GM06990 (cell line): ENCODE results near the gene NINL.
"Not testable (repeated sequence)": the region's sequence is repeated elsewhere in the genome, so short reads cannot be mapped to it uniquely, and the experiment has no call there.

Experiments used
- DNase-seq: peaks from one replicate; pipeline ENCODE4 v3.0.0-alpha.2; 2011; ENCODE audit not compliant: insufficient read length; ENCODE audit errors: extremely low read depth
- H3K27me3 ChIP-seq: replicated peaks from 2 replicates; pipeline ENCODE4 v1.6.0; 2011; ENCODE audit warnings: low read length; ENCODE audit not compliant: control insufficient read depth, insufficient read depth
- H3K36me3 ChIP-seq: 2 replicates; pipeline ENCODE4 v1.5.1; 2011; ENCODE audit warnings: low read length; ENCODE audit not compliant: control insufficient read depth, insufficient read depth
- H3K4me3 ChIP-seq: replicated peaks from 2 replicates; pipeline ENCODE4 v1.5.1; 2011; ENCODE audit warnings: low read depth, mild to moderate bottlenecking, control low read depth, low read length
- TF ChIP-seq, protein P1 (sequence below): IDR thresholded peaks from 2 replicates; pipeline ENCODE4 v1.5.1; 2011; ENCODE audit warnings: low read length, control low read depth, mild to moderate bottlenecking, inconsistent platforms; ENCODE audit not compliant: insufficient read depth, poor library complexity, severe bottlenecking

NINL gene

DNA sequence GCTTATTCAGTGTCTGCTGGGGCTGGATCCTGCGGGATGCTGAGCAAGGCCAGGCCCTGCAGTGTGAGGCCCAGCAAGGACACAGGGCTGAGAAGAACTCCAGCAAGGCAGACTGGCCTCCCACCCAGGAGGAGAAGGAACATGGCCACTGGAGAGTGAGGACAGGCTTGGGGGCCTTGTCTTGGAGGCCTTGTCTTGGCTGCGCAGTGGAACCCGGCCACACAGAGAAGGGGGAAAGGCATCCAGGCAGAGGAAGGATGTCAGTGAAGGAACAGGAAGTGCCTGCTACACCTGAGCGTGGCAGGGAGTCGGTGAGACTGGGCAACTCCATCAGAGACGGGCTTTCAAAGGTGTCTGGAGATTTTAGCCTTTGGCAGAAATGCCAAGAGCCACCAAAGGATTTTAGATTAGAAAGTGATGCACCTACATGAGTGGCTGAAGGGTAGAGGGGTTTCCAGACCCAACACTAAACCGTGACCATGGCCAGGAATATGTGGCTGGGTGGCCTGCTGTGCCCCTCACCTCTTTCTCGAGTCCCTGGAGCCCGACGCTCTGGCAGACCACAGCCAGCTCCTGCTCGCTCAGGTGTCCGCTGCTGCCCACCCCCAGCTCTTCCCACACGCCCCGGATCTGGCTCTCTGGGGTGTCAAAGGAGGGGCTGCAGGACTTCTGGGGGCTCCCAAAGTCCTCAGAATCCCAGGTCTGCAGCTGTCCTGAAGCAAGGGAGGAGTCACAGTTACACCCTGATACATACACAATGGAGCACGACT, 80.8 kb downstream of the NINL start:
- Histone ChIP-seq H3K27me3 (no peaks in the 10 kb centered on the region), H3K36me3 (no peaks in the 10 kb centered on the region), H3K4me3 (no peak overlapping the region)
- DNase-seq: no peak
- TF ChIP-seq, protein P1, sequence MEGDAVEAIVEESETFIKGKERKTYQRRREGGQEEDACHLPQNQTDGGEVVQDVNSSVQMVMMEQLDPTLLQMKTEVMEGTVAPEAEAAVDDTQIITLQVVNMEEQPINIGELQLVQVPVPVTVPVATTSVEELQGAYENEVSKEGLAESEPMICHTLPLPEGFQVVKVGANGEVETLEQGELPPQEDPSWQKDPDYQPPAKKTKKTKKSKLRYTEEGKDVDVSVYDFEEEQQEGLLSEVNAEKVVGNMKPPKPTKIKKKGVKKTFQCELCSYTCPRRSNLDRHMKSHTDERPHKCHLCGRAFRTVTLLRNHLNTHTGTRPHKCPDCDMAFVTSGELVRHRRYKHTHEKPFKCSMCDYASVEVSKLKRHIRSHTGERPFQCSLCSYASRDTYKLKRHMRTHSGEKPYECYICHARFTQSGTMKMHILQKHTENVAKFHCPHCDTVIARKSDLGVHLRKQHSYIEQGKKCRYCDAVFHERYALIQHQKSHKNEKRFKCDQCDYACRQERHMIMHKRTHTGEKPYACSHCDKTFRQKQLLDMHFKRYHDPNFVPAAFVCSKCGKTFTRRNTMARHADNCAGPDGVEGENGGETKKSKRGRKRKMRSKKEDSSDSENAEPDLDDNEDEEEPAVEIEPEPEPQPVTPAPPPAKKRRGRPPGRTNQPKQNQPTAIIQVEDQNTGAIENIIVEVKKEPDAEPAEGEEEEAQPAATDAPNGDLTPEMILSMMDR: no peak

DNA sequence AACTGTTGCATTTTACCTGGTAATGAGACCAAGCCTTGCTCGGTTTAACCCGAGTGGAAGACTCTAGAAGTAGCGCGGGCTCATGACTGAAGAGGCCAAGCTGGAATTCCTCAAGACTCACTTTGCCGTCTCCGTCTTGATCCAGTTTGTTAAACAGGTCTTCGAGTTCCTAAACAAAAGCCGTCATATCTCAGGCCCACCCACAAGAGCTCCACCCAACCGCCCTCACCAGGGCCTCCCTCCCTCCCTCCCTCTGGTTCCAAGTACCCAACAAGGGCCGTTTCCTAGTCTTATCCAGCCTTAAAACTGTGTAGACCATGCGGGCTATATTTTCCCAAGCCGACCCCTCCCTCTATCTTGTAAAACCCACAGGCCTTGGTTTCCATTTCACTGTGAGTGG, 81.4 kb downstream of the NINL start:
- TF ChIP-seq, protein P1: no peak
- DNase-seq: no peak
- Histone ChIP-seq H3K36me3 (no peaks in the 10 kb centered on the region), H3K4me3 (no peak overlapping the region), H3K27me3 (no peaks in the 10 kb centered on the region)

DNA sequence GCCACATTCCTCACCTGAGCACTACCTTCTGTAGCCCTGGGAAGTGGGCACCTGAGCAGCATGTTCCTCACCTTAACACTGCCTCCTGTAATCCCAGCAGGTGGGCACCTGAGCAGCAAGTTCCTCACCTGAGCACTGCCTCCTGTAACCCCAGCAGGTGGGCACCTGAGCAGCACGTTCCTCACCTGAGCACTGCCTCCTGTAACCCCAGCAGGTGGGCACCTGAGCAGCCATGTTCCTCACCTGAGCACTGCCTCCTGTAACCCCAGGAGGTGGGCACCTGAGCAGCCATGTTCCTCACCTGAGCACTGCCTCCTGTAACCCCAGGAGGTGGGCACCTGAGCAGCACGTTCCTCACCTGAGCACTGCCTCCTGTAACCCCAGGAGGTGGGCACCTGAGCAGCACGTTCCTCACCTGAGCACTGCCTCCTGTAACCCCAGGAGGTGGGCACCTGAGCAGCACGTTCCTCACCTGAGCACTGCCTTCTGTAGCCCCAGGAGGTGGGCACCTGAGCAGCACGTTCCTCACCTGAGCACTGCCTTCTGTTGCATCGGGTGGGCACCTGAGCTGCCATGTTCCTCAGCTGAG, 82.2 kb downstream of the NINL start:
- not testable (repeated sequence) for DNase-seq, H3K27me3 ChIP-seq, H3K4me3 ChIP-seq, H3K36me3 ChIP-seq

DNA sequence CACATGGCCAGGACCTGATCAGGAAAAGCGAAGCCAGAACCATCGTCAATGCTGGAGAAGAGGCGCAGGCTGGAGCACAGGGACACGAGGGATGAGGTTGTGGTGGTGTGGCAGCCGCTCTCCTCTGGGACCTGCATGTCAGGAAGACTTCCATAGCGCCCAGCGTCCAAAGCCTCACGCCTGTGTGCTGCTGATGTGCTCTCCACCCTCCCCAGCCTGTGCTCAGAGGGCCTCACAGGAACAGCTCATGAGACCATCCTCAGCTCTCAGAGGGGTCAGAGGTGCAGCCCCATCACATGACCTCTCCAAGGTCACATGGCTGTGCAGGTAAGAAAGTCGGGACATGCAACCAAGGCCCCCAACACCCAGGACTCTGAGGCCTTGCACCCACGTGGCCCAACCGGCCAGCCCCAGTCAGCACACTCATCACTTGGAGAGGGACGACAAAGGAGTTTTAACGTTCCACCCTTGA, 84.4 kb downstream of the NINL start:
- Histone ChIP-seq H3K4me3 (no peak overlapping the region), H3K27me3 (no peaks in the 10 kb centered on the region; the same call in 1 of the 2 replicates), H3K36me3 (no peaks in the 10 kb centered on the region)
- DNase-seq: no peak
- TF ChIP-seq, protein P1: no peak

DNA sequence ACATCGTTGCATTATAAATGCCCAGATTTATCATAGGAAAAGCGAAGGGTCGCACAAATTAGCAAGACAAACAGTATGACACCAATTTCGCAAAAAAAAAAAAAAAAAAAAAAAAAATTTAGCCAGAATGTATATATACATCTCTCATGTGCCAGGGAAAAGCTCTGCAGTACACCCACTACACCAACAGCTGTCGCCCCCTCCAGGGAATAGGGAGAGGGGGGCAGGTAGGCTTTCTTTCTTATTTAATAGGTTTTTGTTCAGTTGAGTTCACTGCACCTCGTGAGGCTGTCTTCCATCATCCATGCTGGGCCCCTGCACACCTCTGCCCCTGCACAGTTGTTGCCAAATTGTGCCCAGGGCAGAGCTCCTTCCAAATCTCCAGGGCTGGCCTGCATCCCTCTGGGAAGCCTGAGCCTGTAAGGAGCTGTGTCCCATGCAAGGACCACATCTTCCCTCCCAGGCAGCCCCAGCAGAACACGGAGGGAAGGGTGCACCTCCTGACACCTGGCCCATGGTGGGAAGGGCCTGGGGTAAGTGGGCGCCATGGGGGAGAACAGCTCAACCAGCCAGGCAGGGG, 85.4 kb downstream of the NINL start:
- no peak overlapping the region for H3K4me3 ChIP-seq
- H3K27me3 ChIP-seq: no peaks in the 10 kb centered on the region; the same call in 1 of the 2 replicates
- TF ChIP-seq, protein P1: peak; percentile 9
- DNase-seq: no peak
- H3K36me3 ChIP-seq: no peaks in the 10 kb centered on the region

DNA sequence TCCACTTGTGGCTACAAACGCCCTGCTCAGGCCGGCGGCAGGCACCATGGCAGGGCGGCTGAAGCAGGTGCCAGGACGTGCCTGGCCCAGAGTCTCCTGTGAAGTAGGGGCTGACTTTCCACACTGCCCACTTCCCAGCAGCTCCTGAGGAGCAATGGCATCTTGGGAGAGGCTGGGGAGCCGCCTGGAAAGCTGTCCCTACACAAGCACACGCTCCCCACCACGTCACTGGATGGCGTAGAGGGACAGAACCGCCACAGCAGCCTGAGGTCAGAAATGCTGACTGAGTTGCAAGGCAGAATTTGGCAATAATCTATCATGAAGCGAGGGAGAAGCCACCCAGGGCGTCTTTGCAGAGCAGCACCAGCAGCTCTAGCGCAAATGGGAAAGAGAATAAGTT, 86.3 kb downstream of the NINL start:
- no peaks in the 10 kb centered on the region; the same call in 1 of the 2 replicates for H3K27me3 ChIP-seq
- no peak for DNase-seq
- TF ChIP-seq, protein P1: no peak
- no peaks in the 10 kb centered on the region for H3K36me3 ChIP-seq
- H3K4me3 ChIP-seq: no peak overlapping the region
